Loucy (cell line): ENCODE data around the gene MRPL48.

ENCODE experiments used
- EZH2phosphoT487 ChIP-seq: fragments of 200-600 bp; IDR thresholded peaks from 2 replicates; pipeline ENCODE4 v1.6.1; 2018; ENCODE audit warnings: antibody characterized with exemption, mild to moderate bottlenecking, moderate library complexity, borderline replicate concordance
- TF ChIP-seq, protein P1 (sequence below): fragments of 200-600 bp; sonication (generic); conservative IDR thresholded peaks from 2 replicates; pipeline ENCODE4 v1.5.1; 2014; ENCODE audit warnings: mild to moderate bottlenecking, antibody characterized with exemption, low read length

DNA sequence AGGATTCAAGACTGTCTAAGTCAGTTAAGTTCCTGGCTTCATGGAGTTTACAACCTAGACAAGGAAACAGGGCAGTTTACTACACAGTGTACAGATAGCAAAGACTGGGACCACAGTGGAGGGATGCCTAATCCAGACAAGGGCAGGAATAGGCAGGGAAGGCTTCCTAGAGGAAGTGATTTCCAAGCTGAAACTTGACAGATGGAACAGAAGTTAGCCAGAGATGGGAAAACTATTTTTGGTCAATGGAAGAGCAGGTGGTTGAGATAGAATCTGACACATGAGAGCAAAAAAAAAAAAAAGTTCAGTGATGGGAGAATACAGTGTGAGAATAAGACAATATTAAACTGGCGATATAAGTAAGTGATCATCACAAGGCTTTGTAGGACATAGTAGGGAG is 87.7 kb downstream of the MRPL48 start:
- TF ChIP-seq, protein P1, sequence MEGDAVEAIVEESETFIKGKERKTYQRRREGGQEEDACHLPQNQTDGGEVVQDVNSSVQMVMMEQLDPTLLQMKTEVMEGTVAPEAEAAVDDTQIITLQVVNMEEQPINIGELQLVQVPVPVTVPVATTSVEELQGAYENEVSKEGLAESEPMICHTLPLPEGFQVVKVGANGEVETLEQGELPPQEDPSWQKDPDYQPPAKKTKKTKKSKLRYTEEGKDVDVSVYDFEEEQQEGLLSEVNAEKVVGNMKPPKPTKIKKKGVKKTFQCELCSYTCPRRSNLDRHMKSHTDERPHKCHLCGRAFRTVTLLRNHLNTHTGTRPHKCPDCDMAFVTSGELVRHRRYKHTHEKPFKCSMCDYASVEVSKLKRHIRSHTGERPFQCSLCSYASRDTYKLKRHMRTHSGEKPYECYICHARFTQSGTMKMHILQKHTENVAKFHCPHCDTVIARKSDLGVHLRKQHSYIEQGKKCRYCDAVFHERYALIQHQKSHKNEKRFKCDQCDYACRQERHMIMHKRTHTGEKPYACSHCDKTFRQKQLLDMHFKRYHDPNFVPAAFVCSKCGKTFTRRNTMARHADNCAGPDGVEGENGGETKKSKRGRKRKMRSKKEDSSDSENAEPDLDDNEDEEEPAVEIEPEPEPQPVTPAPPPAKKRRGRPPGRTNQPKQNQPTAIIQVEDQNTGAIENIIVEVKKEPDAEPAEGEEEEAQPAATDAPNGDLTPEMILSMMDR = no peak
- no peak for TF ChIP-seq EZH2phosphoT487
